ENCODE measurements around the gene CGNL1. TPM values are rescaled to one million over a fixed set of nuclear protein-coding genes. Genes with fewer than 3 reads are reported as not detected.

The CGNL1 gene
- total and polyA plus RNA-seq, 10 of the 15 experiments (the other 5 are each of a cell fraction or from before 2014, with no cell fraction given), result under 0.01 to 0.27 (median 0.04) TPM; not detected in 3

DNA sequence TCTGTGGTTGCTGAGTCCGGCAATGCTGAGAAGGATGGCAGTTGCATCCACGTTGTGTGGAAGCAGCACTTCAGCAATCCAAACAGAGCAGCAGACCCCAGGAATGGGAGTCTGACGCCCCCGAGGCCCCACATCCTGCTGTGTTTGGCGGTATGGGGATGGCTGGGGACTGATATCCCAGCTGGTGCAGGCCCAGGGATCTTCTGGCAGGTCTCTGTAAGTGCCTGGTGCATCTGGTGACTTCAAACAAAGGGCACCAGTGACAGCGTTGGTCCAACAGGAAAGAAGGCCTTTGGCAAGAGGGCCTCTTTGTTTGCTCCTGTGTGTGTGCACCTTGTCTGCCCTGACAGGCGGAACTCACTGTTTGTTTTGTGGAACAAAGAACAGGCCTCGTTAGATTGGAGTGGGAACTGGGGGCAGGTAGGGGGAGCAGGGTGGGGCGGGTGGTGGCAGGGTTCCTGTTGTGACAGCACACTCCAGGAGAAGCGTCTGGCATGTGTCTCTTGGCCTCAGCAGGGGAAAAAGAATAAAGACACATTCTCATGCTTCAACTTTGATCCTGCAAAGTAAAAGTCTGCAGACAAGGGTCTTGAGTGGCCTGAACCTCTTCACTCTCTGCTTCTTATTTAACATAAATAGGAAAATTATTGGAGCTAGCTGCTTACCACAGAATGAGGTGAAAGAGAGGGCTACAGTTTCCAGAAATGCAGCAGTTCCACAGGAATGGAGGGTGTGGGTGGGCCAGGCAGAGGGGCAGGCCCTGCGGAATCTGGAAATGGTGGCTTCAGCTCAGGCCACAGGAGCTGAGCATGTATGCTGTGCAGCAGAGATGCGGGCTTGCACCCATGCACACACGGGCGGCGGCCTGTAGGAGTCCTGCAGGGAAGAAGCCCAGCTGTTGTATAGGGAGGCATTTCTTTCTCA, 120.9 kb downstream of the CGNL1 start:
- ChIA-PET POLR2A (no interaction called here), SMC1A (ENCODE audit: uncharacterized antibody, unreplicated experiment) (no interaction called here), RAD21 (ENCODE audit: unreplicated experiment) (no interaction called here), CTCF (no interaction called here)
- DNase-seq (ENCODE audit: low read depth, low spot score) (no peak), ATAC-seq (no peak), FAIRE-seq (no peak)
- Histone ChIP-seq H4K20me1 (ENCODE audit: control insufficient read depth, insufficient read depth) (no peaks in the 10 kb centered on the region), H3K4me1 (ENCODE audit: control insufficient read depth, insufficient read depth, low read length) (peaks cover 7% of the 10 kb centered on the region; the same call in 1 of the 2 replicates), H2AFZ (ENCODE audit: control insufficient read depth, low read depth, low read length) (no peak overlapping the region), H3K36me3 (ENCODE audit: control insufficient read depth in 2 of 2, insufficient read depth in 2 of 2, low read length in 1 of 2) (no peaks in the 10 kb centered on the region), H3K27ac (ENCODE audit: control insufficient read depth, insufficient read depth) (no peak overlapping the region), H3K4me2 (ENCODE audit: control insufficient read depth, insufficient read depth) (no peak overlapping the region), H3K9me3 (replicated peaks; ENCODE audit: control insufficient read depth, insufficient read depth, low read length) (no peaks in the 10 kb centered on the region), H3K79me2 (ENCODE audit: control insufficient read depth, insufficient read depth, low read length) (no peaks in the 10 kb centered on the region), H3K4me3 (no peak overlapping the region), H3K27me3 (replicated peaks in 1 of 2; ENCODE audit: control insufficient read depth in 2 of 2, insufficient read depth in 2 of 2, low read length in 1 of 2) (no peaks in the 10 kb centered on the region; a peak in 1 of 4 replicates), H3K9ac (ENCODE audit: control insufficient read depth, insufficient read depth, low read length) (no peak overlapping the region)
- 49% methylated on average over 15 of the region's 15 CpGs for WGBS (ENCODE audit: insufficient coverage, insufficient replicate concordance, low lambda C conversion rate, missing lambda C conversion rate)
- in situ Hi-C loops (cut with MboI) (no loop called here), intact Hi-C loops (cut with micrococcal nuclease; ENCODE audit: unreplicated experiment) (no loop called here)
- BruUV-seq (replicated peaks), result no TSS peak
- TF ChIP-seq ZNF207 (IDR thresholded peaks at IDR 0.05; ENCODE audit: borderline replicate concordance), result no peak
- no peak for TF ChIP-seq POU2F2 (IDR thresholded peaks at IDR 0.05; ENCODE audit: borderline replicate concordance, low read depth, low read length)
- TF ChIP-seq, protein P1, sequence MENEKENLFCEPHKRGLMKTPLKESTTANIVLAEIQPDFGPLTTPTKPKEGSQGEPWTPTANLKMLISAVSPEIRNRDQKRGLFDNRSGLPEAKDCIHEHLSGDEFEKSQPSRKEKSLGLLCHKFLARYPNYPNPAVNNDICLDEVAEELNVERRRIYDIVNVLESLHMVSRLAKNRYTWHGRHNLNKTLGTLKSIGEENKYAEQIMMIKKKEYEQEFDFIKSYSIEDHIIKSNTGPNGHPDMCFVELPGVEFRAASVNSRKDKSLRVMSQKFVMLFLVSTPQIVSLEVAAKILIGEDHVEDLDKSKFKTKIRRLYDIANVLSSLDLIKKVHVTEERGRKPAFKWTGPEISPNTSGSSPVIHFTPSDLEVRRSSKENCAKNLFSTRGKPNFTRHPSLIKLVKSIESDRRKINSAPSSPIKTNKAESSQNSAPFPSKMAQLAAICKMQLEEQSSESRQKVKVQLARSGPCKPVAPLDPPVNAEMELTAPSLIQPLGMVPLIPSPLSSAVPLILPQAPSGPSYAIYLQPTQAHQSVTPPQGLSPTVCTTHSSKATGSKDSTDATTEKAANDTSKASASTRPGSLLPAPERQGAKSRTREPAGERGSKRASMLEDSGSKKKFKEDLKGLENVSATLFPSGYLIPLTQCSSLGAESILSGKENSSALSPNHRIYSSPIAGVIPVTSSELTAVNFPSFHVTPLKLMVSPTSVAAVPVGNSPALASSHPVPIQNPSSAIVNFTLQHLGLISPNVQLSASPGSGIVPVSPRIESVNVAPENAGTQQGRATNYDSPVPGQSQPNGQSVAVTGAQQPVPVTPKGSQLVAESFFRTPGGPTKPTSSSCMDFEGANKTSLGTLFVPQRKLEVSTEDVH (IDR thresholded peaks at IDR 0.05; ENCODE audit: low read depth, partially characterized antibody), result no peak
- TF ChIP-seq STAT1 (conservative IDR thresholded peaks at IDR 0.05), result no peak
- no peak for TF ChIP-seq ATF2 (IDR thresholded peaks at IDR 0.05; ENCODE audit: low read length)
- TF ChIP-seq TBL1XR1 (IDR thresholded peaks at IDR 0.05; ENCODE audit: low read depth, low read length), result no peak
- no peak for TF ChIP-seq NFIC (IDR thresholded peaks at IDR 0.05; ENCODE audit: low read depth, low read length)
- TF ChIP-seq SMAD1 (IDR thresholded peaks at IDR 0.05; ENCODE audit: low read depth, partially characterized antibody), result no peak
- TF ChIP-seq NR2F1 (conservative IDR thresholded peaks at IDR 0.05), result no peak
- TF ChIP-seq MEF2B (IDR thresholded peaks at IDR 0.05; ENCODE audit: partially characterized antibody, poor library complexity, severe bottlenecking), result no peak
- no peak for TF ChIP-seq TCF12 (IDR thresholded peaks at IDR 0.05; ENCODE audit: low read depth, low read length)
- no peak for TF ChIP-seq RAD51 (IDR thresholded peaks at IDR 0.05)
- no peak for TF ChIP-seq SIX5 (IDR thresholded peaks at IDR 0.05; ENCODE audit: low read depth, low read length, severe bottlenecking)
- TF ChIP-seq CUX1 (IDR thresholded peaks at IDR 0.05; ENCODE audit: insufficient replicate concordance, low read depth, low read length), result no peak
- TF ChIP-seq NBN (IDR thresholded peaks at IDR 0.05), result no peak

All from GM12878 (cell line).